Activated CD8-positive, alpha-beta T cell treated with anti-CD3 and anti-CD28 coated beads for 36 hours (primary cell): ENCODE results near the gene PKDCC. TPM values are rescaled to one million over a fixed set of nuclear protein-coding genes. Genes with fewer than 3 reads are reported as not detected.
"Not testable (repeated sequence)": the region's sequence is repeated elsewhere in the genome, so short reads cannot be mapped to it uniquely, and the experiment has no call there.

Experiments used
- ATAC-seq: fragments of 200-7000 bp; cut with Tn5 transposase; one replicate; pipeline ENCODE4 v1.10.0; 2021; ENCODE audit warnings: mild to moderate bottlenecking, moderate library complexity
- CTCF ChIA-PET: fragments of 350-600 bp; sonication (Branson Sonifier 250); formaldehyde crosslinking; loops from one replicate; lab custom pipeline; 2021; ENCODE audit warnings: antibody characterized with exemption; lab: Charles Lee
- POLR2A ChIA-PET: fragments of 350-600 bp; sonication (Branson Sonifier 250); formaldehyde crosslinking; loops from one replicate; lab custom pipeline; 2021; ENCODE audit warnings: antibody characterized with exemption; lab: Charles Lee
- DNase-seq: peaks from one replicate; pipeline ENCODE4 v3.0.0-alpha.2; 2020
- H3K27ac Mint-ChIP-seq: one replicate; pipeline ENCODE4 v1.8.0; 2021; ENCODE audit warnings: mild to moderate bottlenecking, mixed read lengths
- H3K27me3 Mint-ChIP-seq: one replicate; pipeline ENCODE4 v1.8.0; 2021; ENCODE audit warnings: mixed read lengths
- H3K36me3 Mint-ChIP-seq: one replicate; pipeline ENCODE4 v1.8.0; 2021; ENCODE audit warnings: low read depth, mixed read lengths
- H3K4me1 Mint-ChIP-seq: one replicate; pipeline ENCODE4 v1.8.0; 2021; ENCODE audit warnings: low read depth, mixed read lengths
- H3K4me3 Mint-ChIP-seq: one replicate; pipeline ENCODE4 v1.8.0; 2021; ENCODE audit warnings: mild to moderate bottlenecking, moderate library complexity, mixed read lengths
- H3K9me3 Mint-ChIP-seq: one replicate; pipeline ENCODE4 v1.8.0; 2021; ENCODE audit warnings: mixed read lengths
- intact Hi-C: fragments of 100-400 bp; cut with micrococcal nuclease; formaldehyde crosslinking; loops from one replicate; pipeline ENCODE4 v1.10.0; 2022
- total RNA-seq, 2 experiments: library from RNA; stranded (reverse); gene quantifications; one replicate each; pipeline ENCODE4 v1.2.3, GENCODE V29; 2021
- TF ChIP-seq, protein P1 (sequence below): fragments of 200-600 bp; IDR thresholded peaks from one replicate; pipeline ENCODE4 v1.8.0; 2022; ENCODE audit warnings: antibody characterized with exemption, mild to moderate bottlenecking

Gene PKDCC
- total RNA-seq, 2 experiments from 2014 or later: not detected

DNA sequence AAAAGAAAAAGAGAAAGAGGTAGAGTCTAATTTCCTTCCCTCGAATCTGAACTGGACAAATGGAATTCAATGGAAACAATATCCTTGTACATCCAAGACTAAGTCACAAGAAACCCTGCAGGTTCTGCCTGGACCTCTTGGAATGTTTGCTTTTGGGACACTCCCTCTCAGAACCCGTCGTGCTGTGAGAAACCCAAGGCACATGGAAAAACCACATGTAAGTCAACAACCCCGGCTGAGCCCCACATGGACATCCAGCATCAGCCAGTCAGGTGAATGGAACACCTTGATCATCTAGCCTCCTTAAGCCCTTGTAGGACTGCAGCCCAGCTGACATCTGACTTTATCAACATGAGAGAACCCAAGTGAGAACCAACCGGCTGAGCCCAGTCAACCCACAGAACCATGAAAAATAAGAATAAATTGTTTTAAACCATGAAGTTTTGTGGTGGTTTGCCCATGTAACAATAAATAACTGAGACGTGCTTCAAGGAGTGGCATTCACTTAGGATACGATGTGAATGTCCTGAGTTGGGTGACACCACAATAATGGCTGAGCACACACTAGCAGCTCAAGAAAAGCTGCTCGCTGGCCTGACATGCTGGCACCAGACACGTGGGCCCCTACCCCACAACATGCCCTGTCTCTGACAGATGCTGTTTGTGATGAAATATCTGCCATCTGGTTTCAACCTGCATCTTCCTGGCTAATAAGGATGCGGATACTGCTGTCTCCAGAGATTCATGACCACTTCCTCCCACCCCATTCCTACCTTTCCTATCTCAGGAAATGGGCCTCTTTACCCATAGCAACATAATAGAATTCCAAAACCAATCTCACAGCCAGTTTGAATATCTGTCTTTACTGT is 28.8 kb downstream of the PKDCC start:
- DNase-seq: no peak
- intact Hi-C loops: no loop called here
- TF ChIP-seq, protein P1, sequence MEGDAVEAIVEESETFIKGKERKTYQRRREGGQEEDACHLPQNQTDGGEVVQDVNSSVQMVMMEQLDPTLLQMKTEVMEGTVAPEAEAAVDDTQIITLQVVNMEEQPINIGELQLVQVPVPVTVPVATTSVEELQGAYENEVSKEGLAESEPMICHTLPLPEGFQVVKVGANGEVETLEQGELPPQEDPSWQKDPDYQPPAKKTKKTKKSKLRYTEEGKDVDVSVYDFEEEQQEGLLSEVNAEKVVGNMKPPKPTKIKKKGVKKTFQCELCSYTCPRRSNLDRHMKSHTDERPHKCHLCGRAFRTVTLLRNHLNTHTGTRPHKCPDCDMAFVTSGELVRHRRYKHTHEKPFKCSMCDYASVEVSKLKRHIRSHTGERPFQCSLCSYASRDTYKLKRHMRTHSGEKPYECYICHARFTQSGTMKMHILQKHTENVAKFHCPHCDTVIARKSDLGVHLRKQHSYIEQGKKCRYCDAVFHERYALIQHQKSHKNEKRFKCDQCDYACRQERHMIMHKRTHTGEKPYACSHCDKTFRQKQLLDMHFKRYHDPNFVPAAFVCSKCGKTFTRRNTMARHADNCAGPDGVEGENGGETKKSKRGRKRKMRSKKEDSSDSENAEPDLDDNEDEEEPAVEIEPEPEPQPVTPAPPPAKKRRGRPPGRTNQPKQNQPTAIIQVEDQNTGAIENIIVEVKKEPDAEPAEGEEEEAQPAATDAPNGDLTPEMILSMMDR: no peak
- H3K27me3 Mint-ChIP-seq: peaks cover 5% of the 10 kb centered on the region
- no peak for ATAC-seq
- no peaks in the 10 kb centered on the region for H3K4me1 Mint-ChIP-seq
- no peak overlapping the region for H3K4me3 Mint-ChIP-seq
- no peak overlapping the region for H3K27ac Mint-ChIP-seq
- H3K9me3 Mint-ChIP-seq: no peaks in the 10 kb centered on the region
- CTCF ChIA-PET: interaction anchor here (1.9 to 2.3 kb wide), 2 partner anchors 11 to 207 kb away, joined by 9 to 14 read pairs; no protein-coding TSS in a partner anchor
- POLR2A ChIA-PET: no interaction called here
- H3K36me3 Mint-ChIP-seq: no peaks in the 10 kb centered on the region

DNA sequence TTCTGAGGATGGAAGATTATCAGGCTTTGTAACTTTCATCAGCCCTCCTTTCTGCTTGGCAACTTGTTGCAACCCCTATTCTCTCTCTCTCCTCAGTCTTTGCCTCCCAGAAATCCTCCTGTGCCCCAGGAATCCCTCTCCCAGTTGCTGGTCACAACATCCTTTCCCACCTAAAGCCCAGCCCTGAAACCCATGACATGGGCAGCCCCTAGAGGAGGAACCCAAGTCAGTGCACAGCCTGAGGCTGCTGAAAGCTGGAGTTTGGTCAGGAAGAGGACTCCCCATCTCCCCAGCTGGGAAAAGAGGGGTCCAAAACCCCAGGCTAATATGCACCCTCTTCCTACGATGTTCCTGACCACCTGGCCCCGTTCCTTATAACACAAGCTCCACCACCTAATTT is 29.5 kb downstream of the PKDCC start:
- no peaks in the 10 kb centered on the region for H3K9me3 Mint-ChIP-seq
- TF ChIP-seq, protein P1: no peak
- H3K27ac Mint-ChIP-seq: no peak overlapping the region
- ChIA-PET CTCF (interaction anchor here (1.9 to 2.3 kb wide), 2 partner anchors 10 to 208 kb away, joined by 9 to 14 read pairs; no protein-coding TSS in a partner anchor), POLR2A (interaction anchor here (0.7 kb wide), 1 partner anchor 129 kb away, joined by 3 read pairs; no protein-coding TSS in a partner anchor)
- intact Hi-C loops: no loop called here
- H3K27me3 Mint-ChIP-seq: peaks cover 5% of the 10 kb centered on the region
- no peaks in the 10 kb centered on the region for H3K4me1 Mint-ChIP-seq
- ATAC-seq: no peak
- DNase-seq: no peak
- H3K36me3 Mint-ChIP-seq: no peaks in the 10 kb centered on the region
- H3K4me3 Mint-ChIP-seq: no peak overlapping the region

DNA sequence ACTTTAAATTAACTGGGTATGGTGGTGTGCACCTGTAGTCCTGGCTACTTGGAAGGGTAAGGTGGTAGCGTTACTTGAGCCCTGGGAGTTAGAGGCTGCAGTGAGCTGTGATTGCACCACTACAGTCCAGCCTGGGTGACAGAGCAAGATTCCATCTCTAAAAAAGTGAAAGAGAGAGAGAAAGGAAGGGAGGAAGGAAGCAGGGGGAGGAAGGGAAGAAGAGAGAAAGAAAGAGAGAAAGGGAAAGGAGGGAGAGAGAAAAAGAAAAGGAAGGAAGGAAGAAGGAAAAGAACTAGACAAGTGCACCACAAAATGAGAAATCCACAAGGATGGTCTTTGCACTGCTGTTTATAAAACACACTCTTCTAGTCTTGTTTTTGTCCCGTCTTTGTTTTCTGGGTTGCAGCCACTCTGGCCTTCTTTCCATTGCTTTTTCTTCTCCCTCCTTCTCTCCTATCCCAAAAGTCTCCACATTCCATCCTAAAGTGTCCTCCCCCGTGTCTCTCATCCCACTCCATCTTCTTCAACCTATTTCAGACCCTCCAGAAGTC is 32.0 kb downstream of the PKDCC start:
- Mint-ChIP-seq H3K27ac (no peak overlapping the region), H3K4me1 (peaks cover 4% of the 10 kb centered on the region), H3K36me3 (no peaks in the 10 kb centered on the region), H3K27me3 (peaks cover 5% of the 10 kb centered on the region), H3K9me3 (no peaks in the 10 kb centered on the region), H3K4me3 (no peak overlapping the region)
- ChIA-PET POLR2A (interaction anchor here (0.6 kb wide), 1 partner anchor 10 kb away, joined by 3 read pairs; no protein-coding TSS in a partner anchor), CTCF (interaction anchor here (1.0 to 14.2 kb wide), 2 partner anchors 11 to 209 kb away, joined by 3 to 361 read pairs; no protein-coding TSS in a partner anchor)
- no peak for DNase-seq
- TF ChIP-seq, protein P1: no peak
- ATAC-seq: no peak
- intact Hi-C loops: no loop called here

DNA sequence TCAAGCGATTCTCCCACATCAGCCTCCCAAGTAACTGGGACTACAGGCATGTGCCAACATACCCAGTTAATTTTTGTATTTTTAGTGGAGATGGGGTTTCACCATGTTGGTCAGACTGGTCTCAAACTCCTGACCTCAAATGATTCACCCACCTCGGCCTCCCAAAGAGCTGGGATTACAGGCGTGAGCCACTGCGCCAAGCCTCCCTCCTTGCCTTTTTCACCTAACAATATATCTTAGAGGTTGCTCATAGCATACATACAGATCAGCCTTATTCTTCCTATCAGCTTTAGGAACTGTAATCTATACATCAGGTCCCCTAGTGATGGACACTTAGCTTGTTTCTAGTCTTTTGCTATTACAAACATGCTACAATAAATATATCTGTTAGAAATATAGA is 33.3 kb downstream of the PKDCC start:
- H3K4me3 Mint-ChIP-seq, POLR2A ChIA-PET, H3K36me3 Mint-ChIP-seq, ATAC-seq, intact Hi-C loops, H3K4me1 Mint-ChIP-seq, DNase-seq, H3K27me3 Mint-ChIP-seq, H3K9me3 Mint-ChIP-seq, H3K27ac Mint-ChIP-seq: not testable (repeated sequence)
- CTCF ChIA-PET: interaction anchor here (3.3 to 14.2 kb wide), 2 partner anchors 210 to 240 kb away, joined by 16 to 361 read pairs; no protein-coding TSS in a partner anchor

DNA sequence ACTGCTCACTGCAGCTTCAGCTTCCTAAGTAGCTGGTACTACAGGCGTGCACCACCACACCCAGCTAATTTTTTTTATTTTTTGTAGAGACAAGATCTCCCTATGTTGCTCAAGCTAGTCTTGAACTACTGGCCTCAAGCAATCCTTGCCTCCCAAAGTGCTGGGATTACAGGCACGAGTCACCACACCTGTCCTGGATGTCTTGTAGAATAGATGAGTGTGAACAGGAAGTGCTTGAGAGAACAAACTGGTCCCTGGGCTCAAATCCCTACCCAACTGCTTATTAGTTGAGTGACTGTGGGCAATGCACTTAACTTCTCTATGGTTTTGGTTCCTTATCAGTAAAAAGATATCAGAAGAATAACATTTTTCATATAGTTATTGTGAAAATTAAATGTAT is 34.2 kb downstream of the PKDCC start:
- H3K27ac Mint-ChIP-seq: no peak overlapping the region
- H3K27me3 Mint-ChIP-seq: peaks cover 5% of the 10 kb centered on the region
- TF ChIP-seq, protein P1: no peak
- DNase-seq: no peak
- ATAC-seq: no peak
- POLR2A ChIA-PET: no interaction called here
- peaks cover 8% of the 10 kb centered on the region for H3K4me1 Mint-ChIP-seq
- CTCF ChIA-PET: interaction anchor here (2.6 to 14.2 kb wide), 3 partner anchors 211 to 241 kb away, joined by 11 to 361 read pairs (median 16); no protein-coding TSS in a partner anchor
- H3K36me3 Mint-ChIP-seq: no peaks in the 10 kb centered on the region
- H3K9me3 Mint-ChIP-seq: no peaks in the 10 kb centered on the region
- intact Hi-C loops: no loop called here
- H3K4me3 Mint-ChIP-seq: no peak overlapping the region
